ENCODE results near the gene FUT6.
"Not testable (repeated sequence)": the region's sequence is repeated elsewhere in the genome, so short reads cannot be mapped to it uniquely, and the experiment has no call there.

- TF ChIP-seq CTCF, POLR2A (IDR thresholded peaks at IDR 0.05): not testable (repeated sequence)
Observed at GRCh38 chr19:5855151-5855550, 15.6 kb upstream of the FUT6 start.
